Measurements from ENCODE around the gene TNPO3. TPM values are rescaled to one million over a fixed set of nuclear protein-coding genes. Genes with fewer than 3 reads are reported as not detected.

TNPO3 gene
- total and polyA plus RNA-seq, 2 donors from 2014 or later, result 20.1 to 35.7 TPM

- no peak for DNase-seq
- Histone ChIP-seq H3K27me3 (ENCODE audit: control insufficient read depth, insufficient read depth, low read length) (no peaks in the 10 kb centered on the region), H3K36me3 (ENCODE audit: control insufficient read depth in 2 of 3, insufficient read depth in 3 of 3, low read length in 3 of 3) (peaks cover 7 to 12% (median 7%) of the 10 kb centered on the region in 3 donors), H3K9me3 (ENCODE audit: control insufficient read depth in 2 of 3, insufficient read depth in 1 of 3, low read length in 3 of 3) (no peaks in the 10 kb centered on the region), H3K4me1 (ENCODE audit: control insufficient read depth in 2 of 3, insufficient read depth in 2 of 3, low read depth in 1 of 3, low read length in 3 of 3) (peaks cover 0 to 4% (median 0%) of the 10 kb centered on the region in 3 donors), H3K4me3 (ENCODE audit: low read length in 3 of 3) (no peak overlapping the region), H3K9ac (ENCODE audit: low read length in 3 of 3) (no peak overlapping the region), H3K27ac (ENCODE audit: low read depth in 2 of 2, low read length in 2 of 2) (no peak overlapping the region)
- no peak for FAIRE-seq
- intact Hi-C loops (cut with DNase I), result no loop called here
- TF ChIP-seq, protein P1, sequence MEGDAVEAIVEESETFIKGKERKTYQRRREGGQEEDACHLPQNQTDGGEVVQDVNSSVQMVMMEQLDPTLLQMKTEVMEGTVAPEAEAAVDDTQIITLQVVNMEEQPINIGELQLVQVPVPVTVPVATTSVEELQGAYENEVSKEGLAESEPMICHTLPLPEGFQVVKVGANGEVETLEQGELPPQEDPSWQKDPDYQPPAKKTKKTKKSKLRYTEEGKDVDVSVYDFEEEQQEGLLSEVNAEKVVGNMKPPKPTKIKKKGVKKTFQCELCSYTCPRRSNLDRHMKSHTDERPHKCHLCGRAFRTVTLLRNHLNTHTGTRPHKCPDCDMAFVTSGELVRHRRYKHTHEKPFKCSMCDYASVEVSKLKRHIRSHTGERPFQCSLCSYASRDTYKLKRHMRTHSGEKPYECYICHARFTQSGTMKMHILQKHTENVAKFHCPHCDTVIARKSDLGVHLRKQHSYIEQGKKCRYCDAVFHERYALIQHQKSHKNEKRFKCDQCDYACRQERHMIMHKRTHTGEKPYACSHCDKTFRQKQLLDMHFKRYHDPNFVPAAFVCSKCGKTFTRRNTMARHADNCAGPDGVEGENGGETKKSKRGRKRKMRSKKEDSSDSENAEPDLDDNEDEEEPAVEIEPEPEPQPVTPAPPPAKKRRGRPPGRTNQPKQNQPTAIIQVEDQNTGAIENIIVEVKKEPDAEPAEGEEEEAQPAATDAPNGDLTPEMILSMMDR (IDR thresholded peaks at IDR 0.05; ENCODE audit: borderline replicate concordance, extremely low read depth, insufficient read depth), result no peak
Observed at GRCh38 chr7:129010075-129010474, 44.8 kb downstream of the TNPO3 start.

GRCh38 chr7:129009437-129009836 is 45.5 kb downstream of the TNPO3 start:
- DNase-seq, result no peak
- Histone ChIP-seq H3K27ac (ENCODE audit: low read depth in 2 of 2, low read length in 2 of 2) (no peak overlapping the region), H3K4me1 (ENCODE audit: control insufficient read depth in 2 of 3, insufficient read depth in 2 of 3, low read depth in 1 of 3, low read length in 3 of 3) (peaks cover 0 to 4% (median 0%) of the 10 kb centered on the region in 3 donors), H3K9me3 (ENCODE audit: control insufficient read depth in 2 of 3, insufficient read depth in 1 of 3, low read length in 3 of 3) (no peaks in the 10 kb centered on the region), H3K4me3 (ENCODE audit: low read length in 3 of 3) (no peak overlapping the region), H3K27me3 (ENCODE audit: control insufficient read depth, insufficient read depth, low read length) (no peaks in the 10 kb centered on the region), H3K36me3 (ENCODE audit: control insufficient read depth in 2 of 3, insufficient read depth in 3 of 3, low read length in 3 of 3) (peaks cover under 1 to 9% (median 4%) of the 10 kb centered on the region in 3 donors), H3K9ac (ENCODE audit: low read length in 3 of 3) (no peak overlapping the region)
- TF ChIP-seq, protein P1 (IDR thresholded peaks at IDR 0.05; ENCODE audit: borderline replicate concordance, extremely low read depth, insufficient read depth), result no peak
- FAIRE-seq, result no peak
- intact Hi-C loops (cut with DNase I), result no loop called here

DNA sequence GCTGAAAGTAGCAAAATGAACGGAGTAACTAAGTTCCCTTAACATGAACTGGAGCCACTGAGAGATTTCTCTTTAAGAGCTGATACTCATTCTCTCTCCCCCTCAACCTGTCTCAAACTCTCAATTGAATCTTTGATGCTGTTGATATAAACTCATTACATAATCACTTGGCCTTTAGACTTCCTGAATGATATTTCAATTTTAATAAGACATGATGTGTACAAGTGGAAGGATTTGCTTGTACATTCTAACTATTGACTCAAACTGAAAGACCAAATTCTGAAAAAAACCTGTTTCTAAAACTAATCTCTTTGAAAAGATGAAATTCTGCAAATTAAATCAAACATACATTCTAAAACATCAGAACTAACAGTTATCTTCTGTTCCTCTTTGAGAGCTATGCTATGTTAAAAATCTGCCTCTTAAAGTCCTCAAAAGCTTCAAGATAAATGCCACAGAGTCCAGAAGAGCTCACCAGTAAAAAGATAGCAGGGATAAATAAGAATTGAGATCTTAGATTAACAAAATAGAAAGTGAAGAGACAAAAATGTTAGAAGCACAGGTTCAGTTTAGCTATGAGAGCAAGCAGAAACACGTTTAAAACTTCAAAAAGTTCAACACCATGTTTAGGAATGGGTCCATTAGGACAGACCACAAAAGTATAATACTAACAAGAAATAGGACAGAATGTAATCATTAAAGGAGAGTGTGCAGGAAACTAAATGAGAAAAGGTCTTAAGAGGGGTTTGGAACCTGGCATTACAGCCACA is 46.1 kb downstream of the TNPO3 start:
- Histone ChIP-seq H3K27ac (ENCODE audit: low read depth in 2 of 2, low read length in 2 of 2) (no peak overlapping the region), H3K4me3 (ENCODE audit: low read length in 3 of 3) (no peak overlapping the region), H3K4me1 (ENCODE audit: control insufficient read depth in 2 of 3, insufficient read depth in 2 of 3, low read depth in 1 of 3, low read length in 3 of 3) (peaks cover 0 to 4% (median 0%) of the 10 kb centered on the region in 3 donors), H3K9ac (ENCODE audit: low read length in 3 of 3) (no peak overlapping the region), H3K9me3 (ENCODE audit: control insufficient read depth in 2 of 3, insufficient read depth in 1 of 3, low read length in 3 of 3) (no peaks in the 10 kb centered on the region), H3K36me3 (ENCODE audit: control insufficient read depth in 2 of 3, insufficient read depth in 3 of 3, low read length in 3 of 3) (peaks cover 2 to 8% (median 5%) of the 10 kb centered on the region in 3 donors), H3K27me3 (ENCODE audit: control insufficient read depth, insufficient read depth, low read length) (no peaks in the 10 kb centered on the region)
- intact Hi-C loops (cut with DNase I), result no loop called here
- DNase-seq (no peak), FAIRE-seq (no peak)
- TF ChIP-seq, protein P1 (IDR thresholded peaks at IDR 0.05; ENCODE audit: borderline replicate concordance, extremely low read depth, insufficient read depth), result no peak
